ENCODE results near the gene PPOX. TPM values are rescaled to one million over a fixed set of nuclear protein-coding genes. Genes with fewer than 3 reads are reported as not detected.

The PPOX gene
- total RNA-seq, 1 experiment from 2014 or later = 24.2 TPM

DNA sequence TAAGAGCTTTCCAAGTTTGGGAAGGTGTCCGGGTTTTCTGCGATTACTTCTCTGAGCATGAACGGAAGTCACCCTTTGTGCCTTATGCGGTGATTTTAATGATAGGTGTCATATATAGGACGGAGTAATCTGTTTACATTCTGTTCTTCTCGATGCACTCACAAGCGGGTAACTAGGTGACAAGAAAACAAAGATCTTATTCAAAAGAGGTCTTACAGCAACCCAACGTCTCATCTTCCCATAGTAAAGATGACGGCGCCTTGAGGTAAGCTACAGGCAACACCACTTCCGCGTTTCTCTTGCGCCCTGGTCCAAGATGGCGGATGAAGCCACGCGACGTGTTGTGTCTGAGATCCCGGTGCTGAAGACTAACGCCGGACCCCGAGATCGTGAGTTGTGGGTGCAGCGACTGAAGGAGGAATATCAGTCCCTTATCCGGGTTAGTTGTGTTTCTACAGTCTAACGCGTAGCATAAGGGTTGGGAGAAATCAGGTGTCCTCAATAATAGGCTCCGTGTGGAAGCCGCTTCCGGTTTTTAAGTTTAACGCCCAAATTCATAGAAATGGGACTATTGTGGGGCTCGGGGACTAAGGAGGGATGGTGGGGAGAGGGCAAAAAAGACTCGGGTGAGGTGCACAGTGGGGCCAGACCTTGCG, 12.4 kb upstream of the PPOX start, which contains the start of gene UFC1:
UFC1 (plus strand) TSS at position 297 of the 656 bp plus-strand sequence; CDS start at position 317, 20 bp downstream.
- ChIA-PET POLR2A (interaction anchor here (1.7 to 3.1 kb wide), 3 partner anchors 13 to 36 kb away, joined by 7 to 24 read pairs (median 10); partner anchors contain the start of genes DEDD, NIT1, PFDN2 and PPOX), CTCF (interaction anchor here (1.3 kb wide), 1 partner anchor 12 kb away, joined by 10 read pairs; the partner anchor contains the start of gene PPOX), RAD21 (ENCODE audit: low non-redundant PET in 1 of 2, low total read pairs in 2 of 2, uncharacterized antibody in 2 of 2, unreplicated experiment in 2 of 2) (no interaction called here)
- intact Hi-C loops (cut with micrococcal nuclease) = loop anchor here (5.0 kb wide), 1 partner anchor 132 kb away; the partner anchor contains the start of gene F11R
- peak; percentile 87 for DNase-seq (ENCODE audit: low read depth, low spot score)
- Histone ChIP-seq H3K79me2 (ENCODE audit: insufficient read depth, low read length) (peaks cover 5% of the 10 kb centered on the region; the same call in 1 of the 2 replicates), H3K9me2 (ENCODE audit: insufficient read depth) (no peaks in the 10 kb centered on the region), H4K20me1 (ENCODE audit: insufficient read depth) (no peaks in the 10 kb centered on the region), H3K4me3 (replicated peaks in 1 of 2; ENCODE audit: low read depth in 1 of 2, low read length in 2 of 2) (peak within 1 kb of the TSS; percentile 66 to 87), H3K27ac (ENCODE audit: low read depth, low read length) (peak within 1 kb of the TSS; percentile 99), H3K36me3 (ENCODE audit: control insufficient read depth in 1 of 2, insufficient read depth in 2 of 2, low read length in 2 of 2) (no peaks in the 10 kb centered on the region), H3K4me1 (ENCODE audit: control insufficient read depth in 1 of 2, insufficient read depth in 2 of 2, low read length in 2 of 2) (peaks cover 5 to 20% of the 10 kb centered on the region in 2 experiments; a peak in 3 of 4 replicates), H2AFZ (ENCODE audit: low read depth, low read length, poor library complexity, severe bottlenecking) (peak within 1 kb of the TSS; percentile 73), H3K27me3 (ENCODE audit: insufficient read depth, low read length) (no peaks in the 10 kb centered on the region), H3K4me2 (ENCODE audit: low read length) (peak within 1 kb of the TSS; percentile 86), H3K9me3 (ENCODE audit: control insufficient read depth in 1 of 2, insufficient read depth in 1 of 2, low read depth in 1 of 2, low read length in 2 of 2) (no peaks in the 10 kb centered on the region), H3K9ac (ENCODE audit: low read length) (peak within 1 kb of the TSS; percentile 92)
- TSS peak; percentile 98 for BruUV-seq (replicated peaks)
- peak; percentile 92 for ATAC-seq
- TF ChIP-seq YY1 (IDR thresholded peaks at IDR 0.05; ENCODE audit: extremely low read depth, insufficient replicate concordance, low read depth, low read length) = peak; percentile 99
- TF ChIP-seq CBX3 (IDR thresholded peaks at IDR 0.05; ENCODE audit: low read depth) = peak; percentile 77
- TF ChIP-seq JUND (IDR thresholded peaks at IDR 0.05) = no peak
- peak; percentile 27; the same call in 1 of the 2 replicates for TF ChIP-seq SP1 (IDR thresholded peaks at IDR 0.05; ENCODE audit: low read depth)
- TF ChIP-seq RAD21 (IDR thresholded peaks at IDR 0.05; ENCODE audit: low read depth) = no peak
- peak; percentile 83 for TF ChIP-seq ZBTB33 (IDR thresholded peaks at IDR 0.05; ENCODE audit: extremely low read depth, insufficient replicate concordance, low read length)
- peak; percentile 80 for TF ChIP-seq POLR2AphosphoS5 (IDR thresholded peaks at IDR 0.05; ENCODE audit: low read depth, low read length)
- no peak for TF ChIP-seq EZH2 (IDR thresholded peaks at IDR 0.05)
- peak; percentile 85 for TF ChIP-seq EGR1 (IDR thresholded peaks at IDR 0.05; ENCODE audit: low read depth)
- peak; percentile 97; the same call in 1 of the 2 replicates for TF ChIP-seq ELF1 (IDR thresholded peaks at IDR 0.05; ENCODE audit: borderline replicate concordance, low read depth)
- TF ChIP-seq SIN3A (IDR thresholded peaks at IDR 0.05; ENCODE audit: low read depth) = no peak
- no peak for TF ChIP-seq POLR2A (IDR thresholded peaks at IDR 0.05; ENCODE audit: borderline replicate concordance, extremely low read depth, insufficient read depth, insufficient read length)
- peak; percentile 91 for TF ChIP-seq MAX (IDR thresholded peaks at IDR 0.05)
- TF ChIP-seq EZH2phosphoT487 (IDR thresholded peaks at IDR 0.05; ENCODE audit: borderline replicate concordance) = no peak
